GM19351 (cell line): ENCODE measurements around the gene GPX4.

ENCODE experiments used
- ATAC-seq: cut with Tn5 transposase; IDR thresholded peaks from one replicate; pipeline ENCODE4 v1.9.1; 2021; ENCODE audit warnings: mild to moderate bottlenecking, moderate library complexity; ENCODE audit not compliant: unreplicated experiment

Gene GPX4

DNA sequence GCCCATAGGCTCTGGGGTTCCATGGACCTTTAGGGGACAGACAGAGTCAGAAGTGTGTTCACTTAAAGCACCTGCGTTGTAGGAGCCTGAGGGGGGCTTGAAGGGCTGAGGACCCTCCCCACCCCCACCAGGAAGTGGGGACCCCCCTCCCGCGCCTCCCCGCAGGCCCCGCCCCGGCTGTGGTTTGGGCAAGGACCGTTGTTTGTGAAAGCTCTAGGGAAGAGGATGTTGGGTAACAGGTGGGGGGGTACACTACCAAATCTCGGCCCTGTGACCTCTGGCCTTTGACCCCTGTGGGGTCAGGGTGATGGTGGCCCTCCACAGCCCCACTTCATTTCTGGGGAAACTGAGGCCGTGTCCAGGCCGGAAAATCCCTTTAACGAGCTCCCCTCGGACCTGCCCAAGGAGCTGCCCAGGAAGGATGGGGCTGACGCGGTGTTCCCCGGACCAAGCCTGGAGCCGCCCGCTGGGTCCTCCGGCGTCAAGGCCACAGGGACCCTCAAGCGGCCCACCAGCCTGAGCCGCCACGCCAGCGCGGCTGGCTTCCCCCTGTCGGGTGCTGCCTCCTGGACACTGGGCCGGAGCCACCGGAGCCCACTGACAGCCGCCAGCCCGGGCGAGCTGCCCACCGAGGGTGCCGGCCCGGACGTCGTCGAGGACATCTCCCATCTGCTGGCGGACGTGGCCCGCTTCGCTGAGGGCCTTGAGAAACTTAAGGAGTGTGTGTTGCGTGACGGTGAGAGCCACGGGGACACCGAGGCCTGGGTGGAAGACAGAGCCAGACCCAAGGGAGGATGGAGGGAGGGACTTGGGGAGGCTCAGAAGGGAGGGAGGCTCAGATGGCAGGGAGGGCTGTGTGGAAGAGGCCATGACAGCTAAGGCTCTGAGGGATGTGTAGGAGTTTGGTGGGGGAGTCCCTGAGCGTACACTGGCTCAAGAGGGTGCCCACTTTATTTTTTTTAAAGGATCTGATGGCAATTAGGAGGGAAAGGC lies 35.5 kb upstream of the GPX4 start:
- ATAC-seq = no peak

DNA sequence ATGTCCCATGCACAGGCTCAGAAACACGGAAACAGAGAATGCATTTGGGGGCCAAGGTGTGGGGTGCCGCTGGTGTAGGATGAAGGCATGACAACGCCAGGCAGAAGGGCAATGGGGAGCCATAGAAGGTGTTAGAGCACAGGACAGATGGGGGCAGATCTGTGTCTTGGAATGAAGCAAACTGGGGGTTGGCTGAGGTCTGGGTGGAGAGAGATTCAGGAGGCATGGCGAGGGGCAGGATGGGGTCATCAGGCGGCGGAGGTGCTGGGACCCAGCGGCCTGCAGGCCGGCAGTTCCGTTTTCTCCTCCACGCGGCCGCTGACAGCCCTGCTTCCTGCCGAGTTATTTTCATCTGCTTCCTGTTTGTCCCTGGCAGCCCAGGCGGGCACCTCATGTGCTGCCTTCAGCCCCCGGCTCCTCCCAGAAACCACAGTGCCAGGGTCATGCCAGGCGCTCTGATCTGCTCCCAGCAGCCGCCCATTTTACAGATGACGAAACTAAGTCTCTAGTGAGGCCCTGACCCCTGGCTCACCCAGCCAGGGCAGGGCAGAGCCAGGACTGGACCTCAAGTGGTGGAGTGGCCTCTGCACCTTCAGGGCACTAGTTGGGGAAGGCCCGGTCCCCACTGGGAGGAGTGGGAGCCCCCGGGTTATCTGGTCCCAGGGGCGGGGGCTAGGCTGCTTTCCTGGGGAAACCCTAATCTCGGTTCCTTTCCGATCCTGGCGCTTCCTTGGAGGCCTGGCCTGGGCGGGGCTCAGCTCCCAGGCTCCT lies 34.6 kb upstream of the GPX4 start:
- ATAC-seq = no peak

GRCh38 chr19:1070576-1070930 lies 33.2 kb upstream of the GPX4 start:
- no peak for ATAC-seq

- ATAC-seq = no peak
These were observed 32.6 kb upstream of the GPX4 start for GRCh38 chr19:1070931-1071791.

DNA sequence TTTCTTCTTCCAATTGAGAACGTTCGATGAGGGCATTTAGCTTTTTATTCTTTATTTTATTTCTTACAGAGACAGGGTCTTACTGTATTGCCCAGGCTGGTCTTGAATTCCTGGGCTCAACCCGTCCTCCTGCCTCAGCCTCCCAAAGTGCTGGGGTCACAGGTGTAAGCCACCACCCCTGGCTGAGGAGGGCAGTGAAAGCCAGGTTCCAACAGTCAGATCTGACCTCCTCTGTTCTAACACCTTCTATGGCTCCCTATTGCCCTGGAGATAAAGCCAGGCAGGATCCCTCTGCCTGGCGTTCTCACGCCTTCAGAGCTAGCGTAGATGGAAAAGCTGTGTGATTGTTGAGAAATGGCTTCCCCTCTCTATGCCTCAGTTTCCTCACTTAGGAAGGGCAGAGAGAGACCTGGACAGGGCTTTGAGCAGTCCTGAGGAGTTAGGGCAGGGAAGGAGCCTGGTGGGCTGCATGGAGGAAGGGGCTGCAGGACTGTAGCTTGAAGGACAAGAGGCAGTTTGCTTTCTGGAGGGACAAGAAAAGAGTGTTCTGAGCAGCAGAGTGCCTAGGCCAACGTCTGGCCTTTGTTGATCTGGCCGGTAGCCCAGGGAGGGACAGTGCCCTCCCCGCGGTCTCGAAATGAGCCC lies 31.3 kb upstream of the GPX4 start:
- ATAC-seq = no peak

- ATAC-seq = no peak
These were observed 30.5 kb upstream of the GPX4 start for GRCh38 chr19:1073063-1073955.

- no peak for ATAC-seq
These were observed 29.8 kb upstream of the GPX4 start for GRCh38 chr19:1073956-1074517.

- ATAC-seq = peak; percentile 55
These were observed 29.1 kb upstream of the GPX4 start for GRCh38 chr19:1074544-1075283.

- ATAC-seq = no peak
These were observed 27.8 kb upstream of the GPX4 start for GRCh38 chr19:1076046-1076386.

GRCh38 chr19:1076951-1077350 lies 26.8 kb upstream of the GPX4 start:
- ATAC-seq = no peak

GRCh38 chr19:1079566-1080111 lies 24.2 kb upstream of the GPX4 start:
- no peak for ATAC-seq

GRCh38 chr19:1080360-1081161 lies 23.2 kb upstream of the GPX4 start:
- ATAC-seq = no peak

DNA sequence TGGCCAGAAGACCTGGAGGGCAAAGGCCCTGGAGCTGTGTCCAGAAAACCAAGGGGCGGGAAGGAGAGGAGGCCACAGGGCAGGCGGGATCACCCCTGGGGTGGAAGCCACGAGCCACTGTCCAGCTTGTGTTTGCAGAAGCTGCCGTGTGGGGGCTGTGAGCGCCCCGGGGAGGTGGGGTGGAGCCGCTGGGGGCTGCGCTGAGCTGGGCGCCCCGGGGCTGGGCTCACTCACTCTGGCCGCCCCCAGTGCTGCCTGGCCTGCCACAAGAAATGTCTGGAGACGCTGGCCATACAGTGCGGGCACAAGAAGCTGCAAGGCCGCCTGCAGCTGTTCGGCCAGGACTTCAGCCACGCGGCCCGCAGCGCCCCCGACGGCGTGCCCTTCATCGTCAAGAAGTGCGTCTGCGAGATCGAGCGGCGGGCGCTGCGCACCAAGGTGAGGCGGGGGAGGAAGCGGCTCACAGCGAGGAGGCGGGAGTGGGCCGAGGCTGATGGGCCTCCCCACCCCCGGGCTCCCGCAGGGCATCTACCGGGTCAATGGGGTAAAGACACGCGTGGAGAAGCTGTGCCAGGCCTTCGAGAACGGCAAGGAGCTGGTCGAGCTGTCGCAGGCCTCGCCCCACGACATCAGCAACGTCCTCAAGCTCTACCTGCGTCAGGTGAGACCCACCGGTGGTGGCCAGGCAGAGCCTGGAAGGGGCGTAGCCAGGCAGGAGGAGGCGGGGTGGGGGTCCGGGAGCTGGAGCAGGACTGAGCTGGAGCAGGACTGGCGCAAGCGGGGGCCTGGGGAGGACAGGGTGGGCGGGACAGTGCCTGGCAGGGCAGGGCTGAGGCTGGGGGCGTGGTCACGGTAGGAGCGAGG lies 22.3 kb upstream of the GPX4 start:
- no peak for ATAC-seq

DNA sequence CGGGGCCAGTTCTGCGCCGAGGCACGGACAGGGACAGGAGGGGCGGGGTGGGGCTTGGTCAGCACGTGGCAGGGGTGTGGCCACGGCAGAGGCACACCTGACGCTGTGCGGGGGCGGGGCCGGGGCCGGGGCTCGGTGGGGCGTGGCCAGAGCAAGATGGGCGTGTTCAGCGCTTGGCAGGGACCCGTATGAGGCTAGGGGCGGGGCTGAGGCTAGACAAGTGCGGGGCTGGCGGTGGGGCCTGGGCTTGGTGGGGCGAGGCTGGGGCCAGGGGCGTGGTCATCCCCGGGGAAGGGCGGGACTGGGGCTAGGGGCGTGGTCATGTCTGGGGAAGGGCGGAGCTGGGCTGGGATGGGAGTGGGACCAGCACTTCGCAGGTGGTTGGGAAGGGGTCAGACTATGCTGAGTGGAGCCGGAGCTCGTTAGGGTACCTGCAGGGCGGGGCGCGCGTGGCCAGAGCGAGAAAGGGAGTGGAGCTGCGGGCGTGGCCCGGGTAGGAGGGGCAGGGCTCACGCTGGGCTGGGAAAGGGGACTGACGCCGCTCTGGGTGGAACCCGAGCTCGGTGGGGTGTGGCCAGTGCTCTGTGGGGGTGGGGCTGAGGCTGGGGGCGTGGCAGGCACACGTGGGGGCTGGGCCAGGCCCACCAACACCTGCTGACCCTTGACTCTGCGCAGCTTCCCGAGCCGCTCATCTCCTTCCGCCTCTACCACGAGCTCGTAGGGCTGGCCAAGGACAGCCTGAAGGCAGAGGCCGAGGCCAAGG lies 21.4 kb upstream of the GPX4 start:
- no peak for ATAC-seq

DNA sequence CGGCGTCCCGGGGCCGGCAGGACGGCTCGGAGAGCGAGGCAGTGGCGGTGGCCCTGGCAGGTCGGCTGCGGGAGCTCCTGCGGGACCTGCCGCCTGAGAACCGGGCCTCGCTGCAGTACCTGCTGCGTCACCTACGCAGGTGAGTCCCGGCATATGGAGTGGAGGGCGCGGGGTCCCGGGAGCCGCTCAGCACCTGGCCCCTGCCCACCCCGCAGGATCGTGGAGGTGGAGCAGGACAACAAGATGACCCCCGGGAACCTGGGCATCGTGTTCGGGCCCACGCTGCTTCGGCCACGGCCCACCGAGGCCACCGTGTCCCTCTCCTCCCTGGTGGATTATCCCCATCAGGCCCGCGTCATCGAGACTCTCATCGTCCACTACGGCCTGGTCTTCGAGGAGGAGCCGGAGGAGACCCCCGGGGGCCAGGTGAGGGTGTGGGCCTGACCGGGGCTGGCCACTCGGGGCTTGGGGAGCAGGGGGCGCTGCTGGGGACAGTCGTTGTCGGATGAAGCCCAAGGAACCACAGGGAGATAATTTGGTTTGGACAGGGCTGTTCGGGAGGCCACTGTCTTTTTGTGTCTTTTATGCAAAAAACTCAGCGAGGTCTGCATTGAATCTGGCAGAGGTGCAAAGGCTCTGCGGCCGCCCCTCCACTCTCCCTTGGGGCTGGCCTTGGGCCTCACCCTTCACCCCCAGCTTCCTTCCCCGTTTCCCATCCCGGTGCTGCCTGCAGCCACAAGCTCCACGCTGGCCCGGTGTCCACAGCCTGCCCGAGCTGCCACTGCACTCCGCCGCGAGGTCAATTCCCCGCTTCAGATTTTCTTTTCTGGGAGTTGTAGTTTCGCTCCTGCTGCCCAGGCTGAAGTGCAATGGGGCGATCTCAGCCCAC lies 20.6 kb upstream of the GPX4 start:
- ATAC-seq = no peak
